Measurements from ENCODE around the gene CFAP74.

DNA sequence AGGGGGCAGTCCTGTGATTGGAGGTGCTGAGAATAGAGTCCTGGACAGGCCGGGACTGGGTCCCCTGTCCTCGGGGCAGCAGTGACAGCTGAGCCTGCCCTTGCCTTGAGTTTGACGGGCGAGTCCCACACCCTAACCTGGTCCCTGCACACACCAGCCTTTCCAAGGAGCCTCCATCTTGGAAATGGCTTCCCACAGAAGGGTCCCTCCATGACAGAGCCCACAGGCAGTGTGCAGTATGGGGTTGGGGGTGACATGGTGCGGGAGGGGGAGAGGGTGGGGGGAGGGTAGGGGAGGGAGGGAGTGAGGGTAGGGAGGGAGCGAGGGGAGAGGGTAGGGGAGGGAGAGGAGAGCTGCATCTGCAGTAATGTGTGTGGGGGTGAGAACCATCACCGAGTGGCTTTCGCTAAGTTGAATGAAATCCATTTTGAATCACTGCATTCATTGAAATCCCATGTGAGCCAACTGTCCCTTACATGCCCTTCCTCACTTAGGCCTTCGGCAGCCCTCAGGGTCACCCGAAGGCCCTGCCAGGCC lies 74.4 kb downstream of the CFAP74 start:
- TF ChIP-seq POLR2A (IDR thresholded peaks at IDR 0.05; ENCODE audit: low read length): no peak
- TF ChIP-seq GATA1 (IDR thresholded peaks at IDR 0.05; ENCODE audit: low read depth, low read length): no peak

Measured in erythroblast (primary cell).